H9 (cell line): ENCODE measurements around the gene C1orf52. TPM values are rescaled to one million over a fixed set of nuclear protein-coding genes. Genes with fewer than 3 reads are reported as not detected.

ENCODE experiments used
- DNase-seq: peaks from one replicate; pipeline ENCODE4 v3.0.0-alpha.2; 2017
- H2AFZ ChIP-seq: one replicate; pipeline ENCODE4 v1.6.1; 2013; ENCODE audit warnings: mild to moderate bottlenecking, low read length, control low read depth, moderate library complexity
- H2AK5ac ChIP-seq: 2 replicates; pipeline ENCODE4 v1.6.1; 2013; ENCODE audit warnings: low read length, control low read depth, mixed read lengths; ENCODE audit not compliant: insufficient read length
- H2BK120ac ChIP-seq: one replicate; pipeline ENCODE4 v1.6.1; 2013; ENCODE audit warnings: low read depth, mild to moderate bottlenecking, low read length, control low read depth, inconsistent platforms; ENCODE audit not compliant: poor library complexity, severe bottlenecking
- H2BK12ac ChIP-seq: 2 replicates; pipeline ENCODE4 v1.6.1; 2013; ENCODE audit warnings: low read length, control low read depth, mixed read lengths, low read depth; ENCODE audit not compliant: insufficient read length
- H2BK15ac ChIP-seq: 2 replicates; pipeline ENCODE4 v1.6.1; 2013; ENCODE audit warnings: low read depth, low read length, control low read depth
- H2BK20ac ChIP-seq: one replicate; pipeline ENCODE4 v1.6.1; 2013; ENCODE audit warnings: low read depth, mild to moderate bottlenecking, low read length, control low read depth, inconsistent platforms; ENCODE audit not compliant: poor library complexity, severe bottlenecking
- H2BK5ac ChIP-seq: 2 replicates; pipeline ENCODE4 v1.6.1; 2013; ENCODE audit warnings: low read length, control low read depth, mixed read lengths; ENCODE audit not compliant: insufficient read length
- H3K14ac ChIP-seq: 2 replicates; pipeline ENCODE4 v1.6.1; 2013; ENCODE audit warnings: low read length, control low read depth; ENCODE audit not compliant: insufficient read depth
- H3K18ac ChIP-seq: 2 replicates; pipeline ENCODE4 v1.6.1; 2013; ENCODE audit warnings: low read depth, mild to moderate bottlenecking, mixed read lengths, low read length, control low read depth; ENCODE audit not compliant: insufficient read length
- H3K23ac ChIP-seq: 2 replicates; pipeline ENCODE4 v1.6.1; 2013; ENCODE audit warnings: low read length, control low read depth, mixed read lengths, low read depth; ENCODE audit not compliant: insufficient read length
- H3K23me2 ChIP-seq: 2 replicates; pipeline ENCODE4 v1.6.1; 2013; ENCODE audit warnings: low read depth, mild to moderate bottlenecking, mixed read lengths, low read length, control low read depth; ENCODE audit not compliant: insufficient read length, poor library complexity, severe bottlenecking
- H3K27ac ChIP-seq: 2 replicates; pipeline ENCODE4 v1.5.1; 2013; ENCODE audit warnings: low read length, control low read depth, mixed read lengths, low read depth; ENCODE audit not compliant: insufficient read length
- H3K27me3 ChIP-seq: 2 replicates; pipeline ENCODE4 v1.6.1; 2013; ENCODE audit warnings: low read length, control low read depth, inconsistent platforms; ENCODE audit not compliant: insufficient read depth
- H3K4ac ChIP-seq: 2 replicates; pipeline ENCODE4 v1.6.1; 2013; ENCODE audit warnings: low read depth, mild to moderate bottlenecking, control low read depth, inconsistent platforms, low read length, moderate library complexity
- H3K4me1 ChIP-seq: 2 replicates; pipeline ENCODE4 v1.6.1; 2013; ENCODE audit warnings: low read length, control low read depth, inconsistent platforms; ENCODE audit not compliant: insufficient read depth
- H3K4me2 ChIP-seq: 2 replicates; pipeline ENCODE4 v1.6.1; 2013; ENCODE audit warnings: low read length, control low read depth, mixed read lengths; ENCODE audit not compliant: insufficient read length, insufficient read depth
- H3K56ac ChIP-seq: 2 replicates; pipeline ENCODE4 v1.6.1; 2013; ENCODE audit warnings: low read depth, mild to moderate bottlenecking, mixed read lengths, low read length, control low read depth; ENCODE audit not compliant: insufficient read length
- H3K79me1 ChIP-seq: 2 replicates; pipeline ENCODE4 v1.6.1; 2013; ENCODE audit warnings: low read depth, mild to moderate bottlenecking, moderate library complexity, low read length, control low read depth, inconsistent platforms; ENCODE audit not compliant: insufficient read depth, poor library complexity, severe bottlenecking
- H3K79me2 ChIP-seq: 2 replicates; pipeline ENCODE4 v1.6.1; 2013; ENCODE audit warnings: low read length, control low read depth, inconsistent platforms; ENCODE audit not compliant: insufficient read depth
- H3K9ac ChIP-seq: 2 replicates; pipeline ENCODE4 v1.6.1; 2013; ENCODE audit warnings: low read length, control low read depth, mixed read lengths; ENCODE audit not compliant: insufficient read length; ENCODE audit errors: extremely low read depth
- H3K9me3 ChIP-seq: one replicate; pipeline ENCODE4 v1.6.1; 2013; ENCODE audit warnings: low read depth, low read length, inconsistent platforms; ENCODE audit not compliant: control insufficient read depth
- H3T11ph ChIP-seq: one replicate; pipeline ENCODE4 v1.6.1; 2013; ENCODE audit warnings: mild to moderate bottlenecking, low read length, control low read depth, inconsistent platforms
- H4K20me1 ChIP-seq: one replicate; pipeline ENCODE4 v1.6.1; 2013; ENCODE audit not compliant: control insufficient read depth, insufficient read length, insufficient read depth
- H4K5ac ChIP-seq: 2 replicates; pipeline ENCODE4 v1.6.1; 2013; ENCODE audit warnings: low read depth, mild to moderate bottlenecking, mixed read lengths, low read length, control low read depth; ENCODE audit not compliant: insufficient read length
- H4K8ac ChIP-seq: replicated peaks from 2 replicates; pipeline ENCODE4 v1.6.1; 2013; ENCODE audit warnings: low read length, control low read depth, mixed read lengths, low read depth; ENCODE audit not compliant: insufficient read length
- H4K91ac ChIP-seq: 2 replicates; pipeline ENCODE4 v1.6.1; 2013; ENCODE audit warnings: low read depth, mild to moderate bottlenecking, moderate library complexity, mixed read lengths, low read length, control low read depth; ENCODE audit not compliant: insufficient read length
- H3K27ac Mint-ChIP-seq, 3 experiments: 2 replicates in 2 of 3; 3 replicates in 1 of 3; pipeline ENCODE4 v1.8.0; 2020 to 2021; ENCODE audit warnings: mixed read lengths in 3 of 3, mild to moderate bottlenecking in 1 of 3, moderate library complexity in 1 of 3
- H3K27me3 Mint-ChIP-seq: 2 replicates; pipeline ENCODE4 v1.8.0; 2021; ENCODE audit warnings: low read depth, mild to moderate bottlenecking, moderate library complexity, mixed read lengths
- H3K36me3 Mint-ChIP-seq, 3 experiments: 2 replicates in 2 of 3; 3 replicates in 1 of 3; pipeline ENCODE4 v1.8.0; 2020 to 2021; ENCODE audit warnings: low read depth in 3 of 3, mixed read lengths in 3 of 3; ENCODE audit not compliant: insufficient read depth in 1 of 3
- H3K4me1 Mint-ChIP-seq, 2 experiments: 2 replicates each; pipeline ENCODE4 v1.8.0; 2020; ENCODE audit warnings: mixed read lengths in 2 of 2
- H3K4me3 Mint-ChIP-seq, 2 experiments: 2 replicates in 1 of 2; 3 replicates in 1 of 2; pipeline ENCODE4 v1.8.0; 2020 to 2021; ENCODE audit warnings: mild to moderate bottlenecking in 2 of 2, mixed read lengths in 2 of 2, moderate library complexity in 1 of 2
- H3K9me3 Mint-ChIP-seq, 2 experiments: 2 replicates in 1 of 2; 3 replicates in 1 of 2; pipeline ENCODE4 v1.8.0; 2020; ENCODE audit warnings: mild to moderate bottlenecking in 2 of 2, mixed read lengths in 2 of 2, moderate library complexity in 1 of 2
- WGBS: extraction: QIAGEN DNeasy Blood & Tissue Kit; methylation state at CpG from one replicate; pipeline ENCODE4 v1.1.7; 2013; ENCODE audit warnings: missing lambda C conversion rate, low lambda C conversion rate, mixed read lengths; ENCODE audit not compliant: insufficient read length; ENCODE audit errors: extremely low coverage; 5-methylcytosine and 5-hydroxymethylcytosine counted together
- total RNA-seq: library from RNA; stranded (reverse); gene quantifications from 2 replicates; pipeline ENCODE4 v1.2.1, GENCODE V29; 2021
- TF ChIP-seq, protein P1 (sequence below): fragments of 200-600 bp; sonication (generic); conservative IDR thresholded peaks from 3 replicates; pipeline ENCODE4 v1.8.0; 2021; ENCODE audit warnings: antibody characterized with exemption, mild to moderate bottlenecking

The C1orf52 gene
- total RNA-seq, 1 experiment from 2014 or later, result 45.1 TPM

DNA sequence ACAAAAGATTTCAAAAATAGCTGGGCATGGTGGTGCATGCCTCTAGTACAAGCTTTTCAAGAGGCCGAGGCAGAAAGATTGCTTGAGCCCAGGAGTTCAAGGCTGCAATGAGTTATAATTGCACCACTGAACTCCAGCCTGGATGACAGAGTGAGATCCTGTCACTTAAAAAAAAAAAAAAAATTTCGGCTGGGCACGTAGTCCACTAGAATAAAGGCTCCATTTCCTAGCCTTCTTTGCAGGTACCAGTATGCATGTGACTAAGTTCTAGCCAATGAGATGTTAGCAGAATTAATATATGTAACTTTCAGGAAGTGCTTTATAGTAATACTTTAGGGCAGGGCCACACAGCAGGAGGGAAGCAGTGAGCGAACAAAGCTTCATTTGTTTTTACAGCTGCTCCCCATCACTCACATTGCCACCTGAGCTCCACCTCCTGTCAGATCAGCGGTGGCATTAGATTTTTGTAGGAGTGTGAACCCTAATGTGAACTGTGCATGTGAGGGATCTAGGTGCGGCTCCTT is 29.8 kb downstream of the C1orf52 start:
- H3K79me1 ChIP-seq, result no peaks in the 10 kb centered on the region
- no peak overlapping the region for H3K27ac Mint-ChIP-seq
- H3K56ac ChIP-seq, result no peak overlapping the region
- no peak overlapping the region for H4K5ac ChIP-seq
- H3K4me1 ChIP-seq, result peaks cover 4% of the 10 kb centered on the region; the same call in 1 of the 2 replicates
- H3K9me3 ChIP-seq, result no peaks in the 10 kb centered on the region
- H3K23me2 ChIP-seq, result no peaks in the 10 kb centered on the region
- no peak overlapping the region for H3K4ac ChIP-seq
- H4K20me1 ChIP-seq, result no peaks in the 10 kb centered on the region
- H3K27me3 Mint-ChIP-seq, result no peaks in the 10 kb centered on the region; the same call in 1 of the 2 replicates
- no peak overlapping the region for H4K91ac ChIP-seq
- H2AFZ ChIP-seq, result no peak overlapping the region
- H3K18ac ChIP-seq, result no peak overlapping the region
- no peaks in the 10 kb centered on the region for H3K9me3 Mint-ChIP-seq
- no peak overlapping the region for H2BK120ac ChIP-seq
- H2BK12ac ChIP-seq, result no peak overlapping the region
- H3K4me1 Mint-ChIP-seq, result peaks cover 25 to 33% of the 10 kb centered on the region in 2 experiments
- no peak overlapping the region for H2BK5ac ChIP-seq
- no peak overlapping the region for H3K27ac ChIP-seq
- TF ChIP-seq, protein P1, sequence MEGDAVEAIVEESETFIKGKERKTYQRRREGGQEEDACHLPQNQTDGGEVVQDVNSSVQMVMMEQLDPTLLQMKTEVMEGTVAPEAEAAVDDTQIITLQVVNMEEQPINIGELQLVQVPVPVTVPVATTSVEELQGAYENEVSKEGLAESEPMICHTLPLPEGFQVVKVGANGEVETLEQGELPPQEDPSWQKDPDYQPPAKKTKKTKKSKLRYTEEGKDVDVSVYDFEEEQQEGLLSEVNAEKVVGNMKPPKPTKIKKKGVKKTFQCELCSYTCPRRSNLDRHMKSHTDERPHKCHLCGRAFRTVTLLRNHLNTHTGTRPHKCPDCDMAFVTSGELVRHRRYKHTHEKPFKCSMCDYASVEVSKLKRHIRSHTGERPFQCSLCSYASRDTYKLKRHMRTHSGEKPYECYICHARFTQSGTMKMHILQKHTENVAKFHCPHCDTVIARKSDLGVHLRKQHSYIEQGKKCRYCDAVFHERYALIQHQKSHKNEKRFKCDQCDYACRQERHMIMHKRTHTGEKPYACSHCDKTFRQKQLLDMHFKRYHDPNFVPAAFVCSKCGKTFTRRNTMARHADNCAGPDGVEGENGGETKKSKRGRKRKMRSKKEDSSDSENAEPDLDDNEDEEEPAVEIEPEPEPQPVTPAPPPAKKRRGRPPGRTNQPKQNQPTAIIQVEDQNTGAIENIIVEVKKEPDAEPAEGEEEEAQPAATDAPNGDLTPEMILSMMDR, result no peak
- no peak overlapping the region for H2BK20ac ChIP-seq
- no peak overlapping the region for H2BK15ac ChIP-seq
- no peak overlapping the region for H4K8ac ChIP-seq
- H3K14ac ChIP-seq, result no peak overlapping the region
- no peak overlapping the region for H3K4me2 ChIP-seq
- no peaks in the 10 kb centered on the region for H3K79me2 ChIP-seq
- no peak overlapping the region for H3K4me3 Mint-ChIP-seq
- H3K27me3 ChIP-seq, result no peaks in the 10 kb centered on the region
- H3K23ac ChIP-seq, result no peak overlapping the region
- no peak overlapping the region for H3K9ac ChIP-seq
- no CpG with 5 or more reads among the region's 6 CpGs for WGBS
- no peak for DNase-seq
- no peak overlapping the region for H3T11ph ChIP-seq
- no peak overlapping the region for H2AK5ac ChIP-seq
- H3K36me3 Mint-ChIP-seq, result no peaks in the 10 kb centered on the region
